ENCODE measurements around the gene CRY1. TPM values are rescaled to one million over a fixed set of nuclear protein-coding genes. Genes with fewer than 3 reads are reported as not detected.
A peak's percentile ranks its signal among the peaks of the same experiment; 100 is the strongest.

Gene CRY1
- total RNA-seq, 1 donor from 2014 or later = 26.8 TPM

DNA sequence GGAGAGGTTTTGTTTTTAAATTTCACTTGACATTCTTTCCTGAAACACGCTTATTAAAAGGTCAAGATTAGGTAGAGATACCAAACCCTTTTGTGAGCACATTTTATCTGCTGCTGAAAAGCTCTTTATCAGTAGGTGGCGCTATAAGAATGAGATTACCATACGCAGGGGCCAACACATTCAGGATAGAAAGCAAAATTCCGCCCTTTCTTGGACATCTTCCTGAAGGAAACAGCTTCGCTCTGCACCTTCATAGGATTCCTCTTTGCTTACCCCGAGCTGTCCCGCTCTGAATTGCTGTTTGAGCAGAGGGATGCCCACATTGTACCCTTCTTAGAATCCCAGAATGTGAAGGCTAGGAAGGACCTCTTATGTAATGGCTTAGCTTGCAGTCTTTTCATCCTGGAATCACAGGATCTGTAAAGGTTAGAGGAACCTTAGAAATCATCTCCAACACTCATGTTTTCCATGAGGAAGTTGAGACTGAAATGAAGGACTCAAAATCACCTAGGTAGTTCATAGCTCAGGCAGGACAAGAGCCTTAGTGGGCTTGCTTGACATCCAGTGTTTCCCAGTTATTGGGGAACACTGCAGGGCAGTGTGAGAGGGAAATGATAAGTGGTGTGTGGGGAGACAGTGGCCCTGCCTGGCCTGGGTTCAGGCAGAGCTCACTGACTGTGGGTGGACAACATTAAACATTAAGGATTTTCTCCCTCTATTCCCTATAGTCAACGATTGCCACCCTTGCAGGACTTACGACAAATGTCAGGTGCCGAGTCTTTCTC, 38.7 kb upstream of the CRY1 start:
- TF ChIP-seq, protein P1, sequence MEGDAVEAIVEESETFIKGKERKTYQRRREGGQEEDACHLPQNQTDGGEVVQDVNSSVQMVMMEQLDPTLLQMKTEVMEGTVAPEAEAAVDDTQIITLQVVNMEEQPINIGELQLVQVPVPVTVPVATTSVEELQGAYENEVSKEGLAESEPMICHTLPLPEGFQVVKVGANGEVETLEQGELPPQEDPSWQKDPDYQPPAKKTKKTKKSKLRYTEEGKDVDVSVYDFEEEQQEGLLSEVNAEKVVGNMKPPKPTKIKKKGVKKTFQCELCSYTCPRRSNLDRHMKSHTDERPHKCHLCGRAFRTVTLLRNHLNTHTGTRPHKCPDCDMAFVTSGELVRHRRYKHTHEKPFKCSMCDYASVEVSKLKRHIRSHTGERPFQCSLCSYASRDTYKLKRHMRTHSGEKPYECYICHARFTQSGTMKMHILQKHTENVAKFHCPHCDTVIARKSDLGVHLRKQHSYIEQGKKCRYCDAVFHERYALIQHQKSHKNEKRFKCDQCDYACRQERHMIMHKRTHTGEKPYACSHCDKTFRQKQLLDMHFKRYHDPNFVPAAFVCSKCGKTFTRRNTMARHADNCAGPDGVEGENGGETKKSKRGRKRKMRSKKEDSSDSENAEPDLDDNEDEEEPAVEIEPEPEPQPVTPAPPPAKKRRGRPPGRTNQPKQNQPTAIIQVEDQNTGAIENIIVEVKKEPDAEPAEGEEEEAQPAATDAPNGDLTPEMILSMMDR (conservative IDR thresholded peaks at IDR 0.05; ENCODE audit: low read depth, low read length) = peak; percentile 89
- peak; percentile 15 for DNase-seq (ENCODE audit: low read depth)
- no peak overlapping the region for H3K4me3 ChIP-seq (ENCODE audit: low read depth, low read length)

DNA sequence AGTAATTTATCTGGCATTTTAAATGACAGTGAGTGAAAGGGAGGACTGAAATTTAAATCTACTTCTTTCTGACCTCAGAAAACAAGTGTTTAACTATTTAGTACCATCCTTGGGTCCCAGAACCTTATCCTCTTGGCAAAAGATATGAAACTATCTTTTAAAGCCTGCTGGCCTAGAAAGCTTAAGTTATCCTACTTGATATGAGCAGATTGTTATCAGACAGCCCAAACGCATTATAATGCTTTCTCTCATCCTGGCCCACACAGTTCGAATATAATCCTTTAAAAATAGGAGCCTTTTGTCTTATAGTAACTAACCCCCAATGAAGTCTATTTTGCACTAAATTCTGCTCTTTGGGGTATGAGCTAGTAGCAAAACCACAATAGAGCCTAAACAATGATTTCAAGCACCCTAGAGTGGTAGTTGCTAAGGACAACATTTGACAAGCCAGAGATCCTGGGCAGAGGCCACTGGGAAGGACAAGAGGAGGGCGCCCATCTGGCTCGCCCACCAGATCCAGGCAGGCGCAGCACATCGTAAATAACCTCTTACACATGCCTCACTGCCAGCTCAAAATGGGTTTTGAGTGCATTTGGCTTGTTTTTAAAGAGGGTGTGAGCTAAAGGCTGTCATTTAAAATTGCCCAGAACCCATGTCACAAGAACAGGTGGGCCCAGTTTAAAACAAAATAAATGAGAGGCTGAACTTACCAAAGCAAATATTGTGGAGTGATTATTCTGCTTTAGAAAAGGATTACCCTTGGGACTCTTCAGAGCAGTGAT, 37.7 kb upstream of the CRY1 start:
- TF ChIP-seq, protein P1 (conservative IDR thresholded peaks at IDR 0.05; ENCODE audit: low read depth, low read length) = no peak

GRCh38 chr12:107129315-107129930, 36.1 kb upstream of the CRY1 start:
- DNase-seq (ENCODE audit: low read depth) = no peak
- TF ChIP-seq, protein P1 (conservative IDR thresholded peaks at IDR 0.05; ENCODE audit: low read depth, low read length) = no peak

More for the DNA sequence above, 37.7 kb upstream of the CRY1 start:
- H3K4me3 ChIP-seq (ENCODE audit: low read depth, low read length) = no peak overlapping the region
- no peak for DNase-seq (ENCODE audit: low read depth)

GRCh38 chr12:107127482-107128430, 34.4 kb upstream of the CRY1 start:
- no peak for DNase-seq (ENCODE audit: low read depth)
- TF ChIP-seq, protein P1 (conservative IDR thresholded peaks at IDR 0.05; ENCODE audit: low read depth, low read length) = no peak
- H3K4me3 ChIP-seq (ENCODE audit: low read depth, low read length) = no peak overlapping the region

More at GRCh38 chr12:107129315-107129930, 36.1 kb upstream of the CRY1 start:
- no peak overlapping the region for H3K4me3 ChIP-seq (ENCODE audit: low read depth, low read length)

GRCh38 chr12:107126796-107127481, 33.6 kb upstream of the CRY1 start:
- DNase-seq (ENCODE audit: low read depth) = no peak
- TF ChIP-seq, protein P1 (conservative IDR thresholded peaks at IDR 0.05; ENCODE audit: low read depth, low read length) = peak; percentile 62
- no peak overlapping the region for H3K4me3 ChIP-seq (ENCODE audit: low read depth, low read length)

Data from epithelial cell of proximal tubule (primary cell).